ENCODE results near the gene NHSL2.

Gene NHSL2

DNA sequence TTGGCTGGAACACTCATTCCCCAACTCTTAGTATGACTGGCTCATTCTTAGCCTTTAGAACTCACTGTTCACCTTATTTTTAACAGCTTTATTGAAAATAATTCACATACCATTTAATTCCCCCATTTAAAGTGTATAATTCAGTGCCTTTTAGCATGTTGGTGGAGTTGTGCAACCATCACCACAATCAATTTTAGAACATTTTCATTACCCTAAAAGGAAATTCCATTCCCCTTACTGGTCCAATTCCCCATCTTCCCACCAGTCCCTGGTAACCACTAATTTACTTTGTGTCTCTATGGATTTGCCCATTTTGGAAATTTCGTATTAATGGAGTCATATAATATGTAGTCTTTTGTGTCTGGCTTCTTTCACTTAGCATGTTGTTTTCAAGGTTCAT lies 19.7 kb downstream of the NHSL2 start:
- H2BK12ac ChIP-seq (ENCODE audit: low read length) = no peak overlapping the region
- no peak overlapping the region for H2AFZ ChIP-seq (ENCODE audit: low read length)
- no peak overlapping the region for H2BK5ac ChIP-seq (ENCODE audit: low read length)

GRCh38 chrX:71935476-71935875 lies 24.8 kb downstream of the NHSL2 start:
- peak; percentile 20 for DNase-seq (ENCODE audit: low spot score)
- peaks cover 0 to 4% of the 10 kb centered on the region in 2 donors for H3K9me3 ChIP-seq (replicated peaks in 1 of 2; ENCODE audit: control insufficient read depth in 2 of 2, insufficient read depth in 1 of 2, low read depth in 1 of 2, low read length in 2 of 2)
- WGBS, 2 donors (ENCODE audit: extremely low coverage in 2 of 2, insufficient read length in 2 of 2, insufficient replicate concordance in 1 of 2) = no CpG with 5 or more reads among the region's 3 CpGs

More for the DNA sequence above, 19.7 kb downstream of the NHSL2 start:
- no peak overlapping the region for H3K4me3 ChIP-seq (ENCODE audit: low read length in 2 of 2)
- no peak overlapping the region for H3K18ac ChIP-seq (ENCODE audit: low read length)
- H3K27me3 ChIP-seq (ENCODE audit: control insufficient read depth in 3 of 3, insufficient read depth in 3 of 3, low read depth in 1 of 3, low read length in 3 of 3) = no peaks in the 10 kb centered on the region
- no peak for DNase-seq (ENCODE audit: low spot score)
- H3K36me3 ChIP-seq (replicated peaks in 1 of 2; ENCODE audit: control insufficient read depth in 2 of 2, insufficient read depth in 2 of 2, low read length in 2 of 2) = peaks cover 0 to 11% of the 10 kb centered on the region in 2 donors
- H3K27ac ChIP-seq (replicated peaks; ENCODE audit: low read length) = no peak overlapping the region
- H3K4ac ChIP-seq (ENCODE audit: low read length) = no peak overlapping the region
- H3K9me3 ChIP-seq (replicated peaks in 1 of 2; ENCODE audit: control insufficient read depth in 2 of 2, insufficient read depth in 1 of 2, low read depth in 1 of 2, low read length in 2 of 2) = peaks cover 0 to 5% of the 10 kb centered on the region in 2 donors
- no peaks in the 10 kb centered on the region for H3K79me1 ChIP-seq (ENCODE audit: low read depth, low read length)
- H3K14ac ChIP-seq (ENCODE audit: low read length) = no peak overlapping the region
- H2BK15ac ChIP-seq (ENCODE audit: low read length) = no peak overlapping the region
- H2BK120ac ChIP-seq (ENCODE audit: low read depth, low read length) = no peak overlapping the region
- no peak overlapping the region for H3K4me2 ChIP-seq (ENCODE audit: insufficient read depth, low read length, poor library complexity, severe bottlenecking)
- no peak overlapping the region for H4K91ac ChIP-seq (ENCODE audit: low read depth, low read length, poor library complexity)
- H2AK5ac ChIP-seq (ENCODE audit: low read depth, low read length) = no peak overlapping the region
- H4K8ac ChIP-seq (ENCODE audit: low read depth, low read length) = no peak overlapping the region
- peaks cover 6 to 10% of the 10 kb centered on the region in 2 donors for H3K4me1 ChIP-seq (ENCODE audit: control insufficient read depth in 2 of 2, insufficient read depth in 1 of 2, low read depth in 1 of 2, low read length in 2 of 2)
- H3K23ac ChIP-seq (ENCODE audit: low read depth, low read length, poor library complexity) = no peak overlapping the region
- no CpG with 5 or more reads among the region's 1 CpG for WGBS, 2 donors (ENCODE audit: extremely low coverage in 2 of 2, insufficient read length in 2 of 2, insufficient replicate concordance in 1 of 2)
- H3K9ac ChIP-seq (ENCODE audit: low read depth, low read length, poor library complexity) = no peak overlapping the region

GRCh38 chrX:71936632-71937031 lies 26.0 kb downstream of the NHSL2 start:
- Histone ChIP-seq H3K14ac (ENCODE audit: low read length) (no peak overlapping the region), H4K8ac (ENCODE audit: low read depth, low read length) (no peak overlapping the region), H3K27me3 (ENCODE audit: control insufficient read depth in 3 of 3, insufficient read depth in 3 of 3, low read depth in 1 of 3, low read length in 3 of 3) (no peaks in the 10 kb centered on the region), H3K4me3 (ENCODE audit: low read length in 2 of 2) (no peak overlapping the region), H3K9me3 (replicated peaks in 1 of 2; ENCODE audit: control insufficient read depth in 2 of 2, insufficient read depth in 1 of 2, low read depth in 1 of 2, low read length in 2 of 2) (no peaks in the 10 kb centered on the region), H3K79me1 (ENCODE audit: low read depth, low read length) (no peaks in the 10 kb centered on the region), H2BK15ac (ENCODE audit: low read length) (no peak overlapping the region), H3K36me3 (replicated peaks in 1 of 2; ENCODE audit: control insufficient read depth in 2 of 2, insufficient read depth in 2 of 2, low read length in 2 of 2) (peaks cover 0 to 18% of the 10 kb centered on the region in 2 donors), H2BK5ac (ENCODE audit: low read length) (no peak overlapping the region), H4K91ac (ENCODE audit: low read depth, low read length, poor library complexity) (no peak overlapping the region), H3K18ac (ENCODE audit: low read length) (no peak overlapping the region), H2BK12ac (ENCODE audit: low read length) (no peak overlapping the region), H3K9ac (ENCODE audit: low read depth, low read length, poor library complexity) (no peak overlapping the region), H2AK5ac (ENCODE audit: low read depth, low read length) (no peak overlapping the region), H2AFZ (ENCODE audit: low read length) (no peak overlapping the region), H3K4me2 (ENCODE audit: insufficient read depth, low read length, poor library complexity, severe bottlenecking) (no peak overlapping the region), H3K4ac (ENCODE audit: low read length) (no peak overlapping the region), H2BK120ac (ENCODE audit: low read depth, low read length) (no peak overlapping the region), H3K4me1 (ENCODE audit: control insufficient read depth in 2 of 2, insufficient read depth in 1 of 2, low read depth in 1 of 2, low read length in 2 of 2) (peaks cover 22 to 24% of the 10 kb centered on the region in 2 donors), H3K27ac (replicated peaks; ENCODE audit: low read length) (no peak overlapping the region), H3K23ac (ENCODE audit: low read depth, low read length, poor library complexity) (no peak overlapping the region)
- no peak for DNase-seq (ENCODE audit: low spot score)
- WGBS, 2 donors (ENCODE audit: extremely low coverage in 2 of 2, insufficient read length in 2 of 2, insufficient replicate concordance in 1 of 2) = 100% methylated on average over 1 of the region's 1 CpG

More at GRCh38 chrX:71935476-71935875, 24.8 kb downstream of the NHSL2 start:
- Histone ChIP-seq H3K4me3 (ENCODE audit: low read length in 2 of 2) (no peak overlapping the region), H2BK12ac (ENCODE audit: low read length) (no peak overlapping the region), H2BK5ac (ENCODE audit: low read length) (no peak overlapping the region), H3K9ac (ENCODE audit: low read depth, low read length, poor library complexity) (no peak overlapping the region), H3K4ac (ENCODE audit: low read length) (no peak overlapping the region), H4K8ac (ENCODE audit: low read depth, low read length) (no peak overlapping the region), H3K27ac (replicated peaks; ENCODE audit: low read length) (peak overlapping the region; percentile 82), H4K91ac (ENCODE audit: low read depth, low read length, poor library complexity) (no peak overlapping the region), H2AFZ (ENCODE audit: low read length) (no peak overlapping the region), H2AK5ac (ENCODE audit: low read depth, low read length) (no peak overlapping the region), H3K27me3 (ENCODE audit: control insufficient read depth in 3 of 3, insufficient read depth in 3 of 3, low read depth in 1 of 3, low read length in 3 of 3) (no peaks in the 10 kb centered on the region), H3K18ac (ENCODE audit: low read length) (no peak overlapping the region), H3K4me2 (ENCODE audit: insufficient read depth, low read length, poor library complexity, severe bottlenecking) (no peak overlapping the region), H2BK15ac (ENCODE audit: low read length) (no peak overlapping the region), H2BK120ac (ENCODE audit: low read depth, low read length) (no peak overlapping the region), H3K36me3 (replicated peaks in 1 of 2; ENCODE audit: control insufficient read depth in 2 of 2, insufficient read depth in 2 of 2, low read length in 2 of 2) (peaks cover 0 to 20% of the 10 kb centered on the region in 2 donors), H3K23ac (ENCODE audit: low read depth, low read length, poor library complexity) (no peak overlapping the region), H3K79me1 (ENCODE audit: low read depth, low read length) (no peaks in the 10 kb centered on the region), H3K14ac (ENCODE audit: low read length) (no peak overlapping the region), H3K4me1 (ENCODE audit: control insufficient read depth in 2 of 2, insufficient read depth in 1 of 2, low read depth in 1 of 2, low read length in 2 of 2) (peaks cover 16 to 19% of the 10 kb centered on the region in 2 donors)

DNA sequence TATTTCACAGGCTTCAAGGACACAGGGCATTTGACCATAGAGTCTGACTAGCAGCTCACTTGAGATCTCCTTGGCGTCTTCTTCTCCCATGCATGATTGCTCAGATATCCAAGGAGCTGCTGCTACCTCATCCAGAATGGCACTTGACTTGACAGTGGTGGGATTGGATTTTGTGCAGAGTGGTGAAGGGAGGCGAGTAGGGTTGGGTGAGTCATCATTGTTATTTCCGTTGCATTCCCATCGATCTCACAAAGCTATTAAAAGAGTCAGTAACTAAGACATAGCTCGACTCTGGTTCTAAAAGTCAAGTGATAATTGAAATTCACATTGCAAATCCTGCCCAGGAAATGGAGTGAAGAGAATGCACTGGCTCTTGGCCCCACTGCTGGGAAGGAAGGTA lies 27.7 kb downstream of the NHSL2 start:
- no peak overlapping the region for H2BK120ac ChIP-seq (ENCODE audit: low read depth, low read length)
- peaks cover 0 to 18% of the 10 kb centered on the region in 2 donors for H3K36me3 ChIP-seq (replicated peaks in 1 of 2; ENCODE audit: control insufficient read depth in 2 of 2, insufficient read depth in 2 of 2, low read length in 2 of 2)
- DNase-seq (ENCODE audit: low spot score) = no peak
- no peaks in the 10 kb centered on the region for H3K79me1 ChIP-seq (ENCODE audit: low read depth, low read length)
- H3K9ac ChIP-seq (ENCODE audit: low read depth, low read length, poor library complexity) = no peak overlapping the region
- no peak overlapping the region for H2AFZ ChIP-seq (ENCODE audit: low read length)
- H3K14ac ChIP-seq (ENCODE audit: low read length) = no peak overlapping the region
- no peak overlapping the region for H4K91ac ChIP-seq (ENCODE audit: low read depth, low read length, poor library complexity)
- no peak overlapping the region for H3K4ac ChIP-seq (ENCODE audit: low read length)
- H3K9me3 ChIP-seq (replicated peaks in 1 of 2; ENCODE audit: control insufficient read depth in 2 of 2, insufficient read depth in 1 of 2, low read depth in 1 of 2, low read length in 2 of 2) = no peaks in the 10 kb centered on the region
- H2BK12ac ChIP-seq (ENCODE audit: low read length) = no peak overlapping the region
- H3K4me3 ChIP-seq (ENCODE audit: low read length in 2 of 2) = no peak overlapping the region
- H3K4me2 ChIP-seq (ENCODE audit: insufficient read depth, low read length, poor library complexity, severe bottlenecking) = no peak overlapping the region
- no peak overlapping the region for H4K8ac ChIP-seq (ENCODE audit: low read depth, low read length)
- no peak overlapping the region for H3K23ac ChIP-seq (ENCODE audit: low read depth, low read length, poor library complexity)
- H2BK5ac ChIP-seq (ENCODE audit: low read length) = no peak overlapping the region
- H2AK5ac ChIP-seq (ENCODE audit: low read depth, low read length) = no peak overlapping the region
- no peaks in the 10 kb centered on the region for H3K27me3 ChIP-seq (ENCODE audit: control insufficient read depth in 3 of 3, insufficient read depth in 3 of 3, low read depth in 1 of 3, low read length in 3 of 3)
- no CpG with 5 or more reads among the region's 5 CpGs for WGBS, 2 donors (ENCODE audit: extremely low coverage in 2 of 2, insufficient read length in 2 of 2, insufficient replicate concordance in 1 of 2)
- H3K18ac ChIP-seq (ENCODE audit: low read length) = no peak overlapping the region
- H3K4me1 ChIP-seq (ENCODE audit: control insufficient read depth in 2 of 2, insufficient read depth in 1 of 2, low read depth in 1 of 2, low read length in 2 of 2) = peaks cover 25 to 31% of the 10 kb centered on the region in 2 donors
- H2BK15ac ChIP-seq (ENCODE audit: low read length) = no peak overlapping the region
- H3K27ac ChIP-seq (replicated peaks; ENCODE audit: low read length) = no peak overlapping the region
